LNCaP clone FGC (cell line): ENCODE results near the gene GALP.

ENCODE experiments used
- DNase-seq: peaks from one replicate; pipeline ENCODE4 v3.0.0-alpha.2; 2011; ENCODE audit warnings: low read depth
- H3K4me3 ChIP-seq: 2 replicates; pipeline ENCODE4 v1.5.1; 2011; ENCODE audit warnings: mild to moderate bottlenecking, low read depth, low read length, control low read depth
- CTCF ChIP-seq: IDR thresholded peaks from 2 replicates; pipeline ENCODE4 v1.5.1; 2012; ENCODE audit warnings: mild to moderate bottlenecking; ENCODE audit not compliant: control insufficient read depth, insufficient read depth; ENCODE audit errors: extremely low read depth

Gene GALP

GRCh38 chr19:56136362-56136761 is 39.4 kb upstream of the GALP start:
- no peak for DNase-seq
- TF ChIP-seq CTCF, result no peak
- H3K4me3 ChIP-seq, result no peak overlapping the region

- no peak overlapping the region for H3K4me3 ChIP-seq
- TF ChIP-seq CTCF, result no peak
- DNase-seq, result no peak
Observed at GRCh38 chr19:56137405-56137804, 38.4 kb upstream of the GALP start.

GRCh38 chr19:56138069-56138468 is 37.7 kb upstream of the GALP start:
- no peak for TF ChIP-seq CTCF
- peak; percentile 75 for DNase-seq

GRCh38 chr19:56139847-56140582 is 35.8 kb upstream of the GALP start:
- TF ChIP-seq CTCF, result no peak
- H3K4me3 ChIP-seq, result peak overlapping the region; percentile 60
- DNase-seq, result no peak

More at GRCh38 chr19:56138069-56138468, 37.7 kb upstream of the GALP start:
- H3K4me3 ChIP-seq, result no peak overlapping the region

- H3K4me3 ChIP-seq, result peak within 1 kb of the TSS; percentile 60
- no peak for TF ChIP-seq CTCF
- DNase-seq, result peak; percentile 99
Observed at GRCh38 chr19:56140583-56141416, 35.0 kb upstream of the GALP start, which contains the start of gene ZNF444. ZNF444 (plus strand) TSS chr19:56141287; CDS start chr19:56146912, 5,625 bp downstream.

GRCh38 chr19:56141417-56141993 is 34.3 kb upstream of the GALP start:
- peak overlapping the region; percentile 60 for H3K4me3 ChIP-seq
- TF ChIP-seq CTCF, result no peak
- no peak for DNase-seq
